Common myeloid progenitor, CD34-positive (primary cell): ENCODE measurements around the gene HS6ST1.

ENCODE experiments used
- CTCF ChIA-PET: fragments of 350-600 bp; sonication (Branson Sonifier 250); formaldehyde crosslinking; loops from one replicate; lab custom pipeline; 2021; ENCODE audit warnings: antibody characterized with exemption; lab: Charles Lee
- POLR2A ChIA-PET: fragments of 350-600 bp; sonication (Branson Sonifier 250); formaldehyde crosslinking; loops from one replicate; lab custom pipeline; 2021; ENCODE audit warnings: antibody characterized with exemption; lab: Charles Lee
- DNase-seq, 3 donors: peaks; one replicate each; pipeline versions ENCODE4 v3.0.0 to v3.0.0-alpha.2; 2013
- H3K27ac ChIP-seq, 2 experiments: 1 replicate in 1 of 2; 2 replicates in 1 of 2; pipeline ENCODE4 v1.7.0; 2013; ENCODE audit warnings: inconsistent platforms in 2 of 2, low read length in 2 of 2, mild to moderate bottlenecking in 2 of 2, low read depth in 1 of 2, moderate library complexity in 1 of 2; ENCODE audit not compliant: severe bottlenecking in 2 of 2, insufficient read depth in 1 of 2, poor library complexity in 1 of 2
- H3K27me3 ChIP-seq, 5 experiments: replicated peaks in 2 of 5; 1 replicate in 3 of 5; 2 replicates in 2 of 5; pipeline versions ENCODE4 v1.6.1 to v1.7.0; 2013; ENCODE audit warnings: low read length in 4 of 5, mild to moderate bottlenecking in 2 of 5, moderate library complexity in 2 of 5, inconsistent platforms in 1 of 5; ENCODE audit not compliant: insufficient read depth in 5 of 5, control insufficient read depth in 4 of 5
- H3K36me3 ChIP-seq, 4 experiments: 1 replicate in 2 of 4; 2 replicates in 2 of 4; pipeline versions ENCODE4 v1.6.1 to v1.7.0; 2013; ENCODE audit warnings: low read length in 3 of 4, control low read depth in 1 of 4, mild to moderate bottlenecking in 1 of 4; ENCODE audit not compliant: control insufficient read depth in 4 of 4, insufficient read depth in 4 of 4
- H3K4me1 ChIP-seq, 4 experiments: 1 replicate in 3 of 4; 2 replicates in 1 of 4; pipeline versions ENCODE4 v1.6.1 to v1.7.1; 2013; ENCODE audit warnings: low read length in 3 of 4, mild to moderate bottlenecking in 3 of 4, control low read depth in 1 of 4, inconsistent platforms in 1 of 4, moderate library complexity in 1 of 4; ENCODE audit not compliant: control insufficient read depth in 4 of 4, insufficient read depth in 4 of 4; ENCODE audit errors: control extremely low read depth in 1 of 4
- H3K4me3 ChIP-seq, 7 experiments: 1 replicate in 4 of 7; 2 replicates in 3 of 7; pipeline versions ENCODE4 v1.5.1 to v1.7.0; 2013; ENCODE audit warnings: mild to moderate bottlenecking in 7 of 7, low read length in 6 of 7, moderate library complexity in 6 of 7, inconsistent platforms in 2 of 7, low read depth in 2 of 7, control low read depth in 1 of 7; ENCODE audit not compliant: insufficient read depth in 4 of 7, control insufficient read depth in 1 of 7; ENCODE audit errors: extremely low read depth in 1 of 7
- H3K9me3 ChIP-seq, 5 experiments: 1 replicate in 4 of 5; 2 replicates in 1 of 5; pipeline versions ENCODE4 v1.6.1 to v1.7.1; 2013; ENCODE audit warnings: low read length in 4 of 5, mild to moderate bottlenecking in 2 of 5, inconsistent platforms in 1 of 5, low read depth in 1 of 5, moderate library complexity in 1 of 5; ENCODE audit not compliant: control insufficient read depth in 4 of 5, insufficient read depth in 2 of 5; ENCODE audit errors: control extremely low read depth in 1 of 5
- WGBS: methylation state at CpG from one replicate; pipeline ENCODE4 v1.1.5; 2013; ENCODE audit not compliant: insufficient coverage; 5-methylcytosine and 5-hydroxymethylcytosine counted together

The HS6ST1 gene

DNA sequence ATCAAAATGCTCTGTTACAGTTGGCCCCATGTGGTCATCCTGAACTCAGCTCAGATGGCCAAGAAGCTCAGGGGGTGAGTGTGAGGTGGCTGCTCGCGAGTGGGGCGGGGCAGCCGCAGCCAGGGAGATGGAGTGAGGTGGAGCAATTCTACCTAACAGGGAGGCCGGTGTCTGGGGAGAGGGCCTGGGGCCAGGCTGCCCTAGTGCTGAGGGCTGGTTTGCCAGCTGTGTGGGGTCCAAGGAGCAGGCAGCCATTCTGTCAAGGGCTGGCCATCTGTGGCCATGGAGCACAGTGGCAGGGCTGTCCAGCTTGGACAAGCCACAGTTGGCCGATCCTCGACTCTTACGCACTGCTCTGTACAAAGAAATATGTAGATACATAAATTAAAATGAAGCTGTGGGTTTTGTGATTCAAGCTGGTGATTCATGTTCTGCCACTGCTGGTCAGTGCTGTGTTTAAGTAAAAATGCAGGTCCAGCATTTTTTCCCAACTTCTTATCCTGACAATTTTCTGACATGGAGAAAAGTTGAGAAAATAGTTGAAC lies 82.1 kb downstream of the HS6ST1 start:
- WGBS = 97% methylated on average over 5 of the region's 8 CpGs
- peaks cover 0 to 1% (median 0%) of the 10 kb centered on the region in 5 experiments for H3K27me3 ChIP-seq
- H3K27ac ChIP-seq = no peak overlapping the region
- CTCF ChIA-PET = interaction anchor here (0.9 to 5.1 kb wide), 2 partner anchors 57 to 172 kb away, joined by 3 to 30 read pairs; no protein-coding TSS in a partner anchor
- no peaks in the 10 kb centered on the region for H3K9me3 ChIP-seq
- POLR2A ChIA-PET = no interaction called here
- H3K36me3 ChIP-seq = no peaks in the 10 kb centered on the region
- peaks cover 0 to 11% (median 10%) of the 10 kb centered on the region in 4 experiments for H3K4me1 ChIP-seq
- DNase-seq = no peak
- no peak overlapping the region for H3K4me3 ChIP-seq

DNA sequence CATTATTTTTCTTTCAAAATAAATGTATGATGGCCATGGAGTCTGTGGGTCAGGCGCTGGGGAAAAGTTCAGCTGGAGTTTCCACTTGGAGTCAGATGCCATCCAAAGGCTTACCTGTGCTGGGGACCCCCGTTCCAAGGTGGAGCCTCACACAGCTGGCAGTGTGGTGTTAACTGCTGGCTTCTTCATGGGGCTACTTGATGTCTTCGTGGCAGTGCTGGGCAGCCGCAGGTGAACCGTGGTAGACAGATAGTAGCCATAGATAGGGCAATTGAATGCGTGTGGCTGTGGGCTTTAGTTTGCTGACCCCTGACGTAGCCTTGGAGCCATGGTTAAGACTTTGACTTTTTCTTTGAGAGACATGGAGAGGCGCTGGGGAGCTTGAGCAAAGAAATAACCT lies 83.1 kb downstream of the HS6ST1 start:
- POLR2A ChIA-PET = no interaction called here

DNA sequence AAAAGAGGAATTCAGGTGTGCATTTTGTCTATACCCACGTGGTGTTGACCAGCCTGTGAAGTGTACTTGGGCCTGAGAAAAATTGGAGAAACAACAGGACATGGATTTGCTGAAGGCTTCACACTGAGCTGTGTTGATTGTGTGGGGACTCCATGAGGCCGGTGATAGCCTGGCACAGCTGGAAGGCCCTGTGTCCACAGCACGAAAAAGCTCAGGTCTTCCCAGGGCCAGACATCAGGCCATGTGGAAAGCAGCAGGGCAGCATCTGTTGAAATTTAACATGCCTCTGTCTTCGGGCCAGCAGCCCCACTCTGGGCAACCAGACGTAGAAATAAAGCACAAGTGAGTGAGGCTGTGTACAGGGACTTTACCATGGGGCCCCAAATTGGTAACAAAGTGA lies 84.1 kb downstream of the HS6ST1 start:
- CTCF ChIA-PET = interaction anchor here (1.2 to 5.1 kb wide), 6 partner anchors 20 to 83 kb away, joined by 3 to 30 read pairs (median 4); no protein-coding TSS in a partner anchor

More for the DNA sequence above, 83.1 kb downstream of the HS6ST1 start:
- no peak overlapping the region for H3K4me3 ChIP-seq
- no peak for DNase-seq
- peaks cover 0 to 11% (median 10%) of the 10 kb centered on the region in 4 experiments for H3K4me1 ChIP-seq
- H3K9me3 ChIP-seq = no peaks in the 10 kb centered on the region
- no peaks in the 10 kb centered on the region for H3K36me3 ChIP-seq
- CTCF ChIA-PET = interaction anchor here (5.1 kb wide), 1 partner anchor 56 kb away, joined by 30 read pairs; no protein-coding TSS in a partner anchor
- no peak overlapping the region for H3K27ac ChIP-seq
- WGBS = 95% methylated on average over 8 of the region's 8 CpGs
- peaks cover 0 to 1% (median 0%) of the 10 kb centered on the region in 5 experiments for H3K27me3 ChIP-seq

DNA sequence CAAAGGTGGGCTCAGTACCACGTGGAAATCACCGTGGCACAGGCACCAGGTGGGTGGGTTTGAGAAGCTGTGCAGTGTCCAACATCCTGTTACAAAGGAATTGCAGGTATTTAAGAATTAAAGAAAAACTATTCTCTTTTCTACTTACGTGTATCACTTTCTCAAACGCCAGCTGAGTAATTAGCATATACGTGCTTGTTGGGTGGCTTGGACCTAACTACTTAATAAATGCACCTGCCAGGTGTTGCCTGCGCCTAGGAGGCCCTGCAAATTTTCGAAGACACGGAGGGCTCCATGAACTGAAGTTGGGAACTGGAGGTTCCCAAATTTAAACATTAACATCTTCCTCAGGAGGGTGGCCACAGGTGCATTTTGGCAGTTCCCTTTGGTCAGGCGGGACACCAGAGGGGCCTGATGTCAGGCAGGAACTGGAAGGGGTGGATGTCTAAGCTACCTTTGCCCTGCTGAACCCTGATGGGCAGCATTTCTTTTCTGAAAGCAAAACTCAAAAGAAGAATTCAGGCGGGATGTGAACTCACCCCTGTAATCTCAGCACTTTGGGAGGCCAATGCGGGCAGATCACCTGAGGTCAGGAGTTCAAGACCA lies 84.8 kb downstream of the HS6ST1 start:
- Histone ChIP-seq H3K9me3 (no peaks in the 10 kb centered on the region), H3K27ac (no peak overlapping the region), H3K4me3 (peak overlapping the region in 5 of 7 experiments; percentile 68 to 89 (median 80)), H3K36me3 (no peaks in the 10 kb centered on the region), H3K27me3 (peaks cover 0 to 1% (median 0%) of the 10 kb centered on the region in 5 experiments), H3K4me1 (peaks cover 0 to 11% (median 10%) of the 10 kb centered on the region in 4 experiments)
- ChIA-PET POLR2A (no interaction called here), CTCF (interaction anchor here (0.9 to 5.1 kb wide), 8 partner anchors 9 to 83 kb away, joined by 3 to 30 read pairs (median 4); no protein-coding TSS in a partner anchor)
- DNase-seq = no peak
- 69% methylated on average over 6 of the region's 11 CpGs for WGBS

More for the DNA sequence above, 84.1 kb downstream of the HS6ST1 start:
- no peak overlapping the region for H3K27ac ChIP-seq
- H3K4me3 ChIP-seq = no peak overlapping the region
- no peaks in the 10 kb centered on the region for H3K9me3 ChIP-seq
- peaks cover 0 to 11% (median 10%) of the 10 kb centered on the region in 4 experiments for H3K4me1 ChIP-seq
- DNase-seq = no peak
- H3K27me3 ChIP-seq = peaks cover 0 to 1% (median 0%) of the 10 kb centered on the region in 5 experiments
- POLR2A ChIA-PET = no interaction called here
- 93% methylated on average over 5 of the region's 5 CpGs for WGBS
- no peaks in the 10 kb centered on the region for H3K36me3 ChIP-seq

DNA sequence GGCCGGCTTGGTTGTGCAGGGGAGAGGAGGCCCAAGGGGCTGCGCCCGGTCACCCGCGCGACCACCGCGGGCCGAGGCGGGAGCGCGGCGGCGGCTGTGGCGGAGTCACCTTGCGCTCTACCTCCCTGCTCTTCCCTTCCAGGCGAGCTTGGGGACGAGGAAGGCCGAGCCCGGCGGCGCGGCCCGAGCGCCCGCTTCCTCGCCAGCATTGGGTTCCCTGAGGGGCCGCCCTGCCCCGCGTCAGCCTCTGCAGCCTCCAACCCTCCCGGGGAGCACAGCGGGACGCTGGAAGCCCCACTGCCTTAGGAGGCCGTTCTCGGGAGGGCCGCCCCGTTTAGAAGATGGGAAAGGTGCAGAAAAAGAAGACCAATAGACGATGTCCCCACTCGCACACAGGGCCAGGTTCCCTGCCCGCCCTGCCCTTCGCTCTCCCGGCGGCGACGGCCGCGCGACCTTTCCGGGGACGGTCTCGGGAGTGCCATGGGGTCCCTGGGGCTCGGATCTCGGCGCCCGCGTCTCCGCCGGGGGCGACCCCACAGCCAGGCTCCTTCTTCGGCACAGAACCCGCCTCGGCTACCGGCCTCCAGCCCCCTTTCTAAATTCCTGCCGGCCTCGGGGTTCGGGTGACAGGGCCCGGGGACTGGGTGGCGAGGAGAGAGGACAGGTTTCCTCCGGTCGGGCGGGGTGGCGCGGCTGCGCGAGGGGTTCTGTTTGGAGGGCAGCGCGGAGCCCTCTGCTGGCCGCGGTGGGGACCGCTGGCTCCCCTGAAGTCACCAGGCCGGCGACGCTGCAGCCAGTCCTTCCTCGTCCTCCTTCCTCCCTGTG lies 85.5 kb downstream of the HS6ST1 start:
- peak; percentile 81 to 88 (median 86) for DNase-seq
- POLR2A ChIA-PET = no interaction called here
- peak overlapping the region; percentile 46 to 89 (median 76) for H3K4me3 ChIP-seq
- WGBS = 0% methylated on average over 40 of the region's 84 CpGs
- H3K9me3 ChIP-seq = no peaks in the 10 kb centered on the region
- no peak overlapping the region for H3K27ac ChIP-seq
- H3K4me1 ChIP-seq = peaks cover 0 to 11% (median 10%) of the 10 kb centered on the region in 4 experiments
- H3K27me3 ChIP-seq = peaks cover 0 to 1% (median 0%) of the 10 kb centered on the region in 5 experiments
- no peaks in the 10 kb centered on the region for H3K36me3 ChIP-seq
- CTCF ChIA-PET = interaction anchor here (0.9 to 5.1 kb wide), 12 partner anchors 9 to 84 kb away, joined by 3 to 30 read pairs (median 4); no protein-coding TSS in a partner anchor

DNA sequence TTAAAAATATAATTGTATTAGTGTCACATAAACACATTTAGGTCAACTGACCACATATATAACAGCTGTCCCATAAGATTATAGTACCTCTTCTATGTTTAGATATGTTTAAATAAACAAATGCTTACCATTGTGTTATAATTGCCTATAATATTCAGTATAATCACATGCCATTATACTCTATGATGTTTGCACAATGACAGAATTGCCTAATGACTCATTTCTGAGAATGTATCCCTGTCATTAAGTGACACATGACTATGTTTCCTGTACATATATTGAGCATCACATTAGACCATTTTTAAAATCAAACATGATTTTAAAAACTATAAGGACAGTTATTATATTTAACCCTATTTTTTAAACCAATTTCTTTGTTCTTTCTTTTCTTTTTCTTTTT lies 89.8 kb downstream of the HS6ST1 start:
- peak in 2 of 3 donors; percentile 27 to 44 for DNase-seq
- POLR2A ChIA-PET = no interaction called here

More for the DNA sequence above, 89.8 kb downstream of the HS6ST1 start:
- H3K4me1 ChIP-seq = peaks cover 0 to 11% (median 10%) of the 10 kb centered on the region in 4 experiments
- no peak overlapping the region for H3K27ac ChIP-seq
- no peaks in the 10 kb centered on the region for H3K9me3 ChIP-seq
- CTCF ChIA-PET = interaction anchor here (1.0 kb wide), 1 partner anchor 11 kb away, joined by 3 read pairs; no protein-coding TSS in a partner anchor
- peaks cover 0 to 1% (median 0%) of the 10 kb centered on the region in 5 experiments for H3K27me3 ChIP-seq
- H3K4me3 ChIP-seq = no peak overlapping the region
- no peaks in the 10 kb centered on the region for H3K36me3 ChIP-seq
